ENCODE results near the gene RBM14.
"Not testable (repeated sequence)": the region's sequence is repeated elsewhere in the genome, so short reads cannot be mapped to it uniquely, and the experiment has no call there.

RBM14 gene

GRCh38 chr11:66579017-66579606 is 37.3 kb upstream of the RBM14 start:
- no peak overlapping the region for H3K27ac ChIP-seq (ENCODE audit: low read depth, low read length)
- no peaks in the 10 kb centered on the region for H3K27me3 ChIP-seq (ENCODE audit: control insufficient read depth, low read length)
- H3K4me2 ChIP-seq (ENCODE audit: low read length): 0 out of 2 replicates have a peak overlapping the region, but pooled peaks have one; percentile 24
- H3F3A ChIP-seq (ENCODE audit: control insufficient read depth, insufficient read depth): no peaks in the 10 kb centered on the region
- no peaks in the 10 kb centered on the region for H3K9me2 ChIP-seq (replicated peaks; ENCODE audit: control insufficient read depth, low read length)
- no peaks in the 10 kb centered on the region for H3K36me3 ChIP-seq (ENCODE audit: control insufficient read depth, low read length)
- H4K20me1 ChIP-seq (ENCODE audit: control insufficient read depth, insufficient read depth, low read depth, low read length): no peaks in the 10 kb centered on the region
- no peak overlapping the region for H3K4me3 ChIP-seq (ENCODE audit: low read length)
- H3K79me2 ChIP-seq (ENCODE audit: control insufficient read depth, low read length): no peaks in the 10 kb centered on the region
- H3K4me1 ChIP-seq (ENCODE audit: control insufficient read depth, low read length): peaks cover 3% of the 10 kb centered on the region; the same call in 1 of the 2 replicates
- H3K9me3 ChIP-seq (ENCODE audit: control insufficient read depth, insufficient read depth, low read length): peaks cover 9% of the 10 kb centered on the region; the same call in 1 of the 2 replicates
- TF ChIP-seq CTCF (IDR thresholded peaks at IDR 0.05; ENCODE audit: low read depth, low read length, poor library complexity, severe bottlenecking) (peak; percentile 89), EZH2phosphoT487 (IDR thresholded peaks at IDR 0.05; ENCODE audit: borderline replicate concordance, low read length) (no peak)

DNA sequence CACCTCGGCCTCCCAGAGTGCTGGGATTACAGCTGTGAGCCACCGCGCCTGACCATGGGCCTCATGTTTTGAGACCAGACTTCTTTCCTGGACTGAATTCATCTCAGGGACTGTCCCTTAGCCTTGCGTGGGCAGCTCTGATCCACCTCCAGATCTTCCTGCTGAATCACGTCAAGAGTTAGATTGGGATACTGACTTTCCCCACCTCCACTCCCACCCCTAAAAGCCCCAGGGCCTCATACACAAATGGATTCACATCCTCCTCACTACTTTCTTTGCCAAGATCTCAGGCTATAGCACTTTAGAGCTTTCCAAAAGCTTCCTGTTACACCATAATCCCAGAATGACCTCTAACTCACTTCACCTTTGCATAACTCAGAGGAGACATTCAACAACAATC is 35.6 kb upstream of the RBM14 start:
- Histone ChIP-seq H3K4me3 (ENCODE audit: low read length) (no peak overlapping the region), H3K4me2 (ENCODE audit: low read length) (no peak overlapping the region), H3K79me2 (ENCODE audit: control insufficient read depth, low read length) (no peaks in the 10 kb centered on the region), H3F3A (ENCODE audit: control insufficient read depth, insufficient read depth) (no peaks in the 10 kb centered on the region), H3K4me1 (ENCODE audit: control insufficient read depth, low read length) (peaks cover 3% of the 10 kb centered on the region; the same call in 1 of the 2 replicates), H3K36me3 (ENCODE audit: control insufficient read depth, low read length) (no peaks in the 10 kb centered on the region), H3K27ac (ENCODE audit: low read depth, low read length) (no peak overlapping the region), H4K20me1 (ENCODE audit: control insufficient read depth, insufficient read depth, low read depth, low read length) (no peaks in the 10 kb centered on the region), H3K9me3 (ENCODE audit: control insufficient read depth, insufficient read depth, low read length) (peaks cover 9% of the 10 kb centered on the region; the same call in 1 of the 2 replicates), H3K9me2 (replicated peaks; ENCODE audit: control insufficient read depth, low read length) (no peaks in the 10 kb centered on the region), H3K27me3 (ENCODE audit: control insufficient read depth, low read length) (0 out of 2 replicates have a peak, but pooled peaks cover 3% of the 10 kb centered on the region)
- TF ChIP-seq EZH2phosphoT487 (IDR thresholded peaks at IDR 0.05; ENCODE audit: borderline replicate concordance, low read length): no peak
- no peak for TF ChIP-seq CTCF (IDR thresholded peaks at IDR 0.05; ENCODE audit: low read depth, low read length, poor library complexity, severe bottlenecking)

DNA sequence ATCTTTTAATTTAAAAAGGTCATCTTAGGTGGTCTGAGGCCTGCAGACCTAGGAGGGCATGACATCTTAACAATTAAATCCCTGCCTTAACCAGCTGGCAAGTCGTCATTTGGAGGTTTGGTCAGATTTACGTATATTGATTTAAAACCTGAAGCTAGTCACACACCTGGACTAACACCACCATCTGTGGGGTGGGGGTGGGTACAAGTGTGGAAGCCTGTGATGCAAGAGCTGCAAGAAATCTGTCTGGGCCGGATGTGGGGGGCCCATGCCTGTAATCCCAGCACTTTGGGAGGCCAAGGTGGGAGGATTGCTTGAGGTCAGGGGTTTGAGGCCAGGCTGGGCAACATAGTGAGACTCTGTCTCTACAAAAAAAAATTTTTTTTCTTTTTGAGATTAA is 35.2 kb upstream of the RBM14 start:
- Histone ChIP-seq H3K27me3 (ENCODE audit: control insufficient read depth, low read length) (0 out of 2 replicates have a peak, but pooled peaks cover 5% of the 10 kb centered on the region), H3K27ac (ENCODE audit: low read depth, low read length) (no peak overlapping the region), H3K9me3 (ENCODE audit: control insufficient read depth, insufficient read depth, low read length) (peaks cover 9% of the 10 kb centered on the region; the same call in 1 of the 2 replicates), H3F3A (ENCODE audit: control insufficient read depth, insufficient read depth) (no peaks in the 10 kb centered on the region), H4K20me1 (ENCODE audit: control insufficient read depth, insufficient read depth, low read depth, low read length) (no peaks in the 10 kb centered on the region), H3K4me2 (ENCODE audit: low read length) (no peak overlapping the region), H3K9me2 (replicated peaks; ENCODE audit: control insufficient read depth, low read length) (no peaks in the 10 kb centered on the region), H3K79me2 (ENCODE audit: control insufficient read depth, low read length) (no peaks in the 10 kb centered on the region), H3K4me1 (ENCODE audit: control insufficient read depth, low read length) (peaks cover 3% of the 10 kb centered on the region; the same call in 1 of the 2 replicates), H3K4me3 (ENCODE audit: low read length) (no peak overlapping the region), H3K36me3 (ENCODE audit: control insufficient read depth, low read length) (no peaks in the 10 kb centered on the region)
- TF ChIP-seq EZH2phosphoT487 (IDR thresholded peaks at IDR 0.05; ENCODE audit: borderline replicate concordance, low read length): no peak
- no peak for TF ChIP-seq CTCF (IDR thresholded peaks at IDR 0.05; ENCODE audit: low read depth, low read length, poor library complexity, severe bottlenecking)

GRCh38 chr11:66582565-66583147 is 33.8 kb upstream of the RBM14 start:
- H3K27ac ChIP-seq (ENCODE audit: low read depth, low read length); H3K4me2 ChIP-seq (ENCODE audit: low read length); H3K27me3 ChIP-seq (ENCODE audit: control insufficient read depth, low read length); H3K9me2 ChIP-seq (replicated peaks; ENCODE audit: control insufficient read depth, low read length); H3K9me3 ChIP-seq (ENCODE audit: control insufficient read depth, insufficient read depth, low read length); H3K79me2 ChIP-seq (ENCODE audit: control insufficient read depth, low read length); H3F3A ChIP-seq (ENCODE audit: control insufficient read depth, insufficient read depth); H4K20me1 ChIP-seq (ENCODE audit: control insufficient read depth, insufficient read depth, low read depth, low read length); H3K36me3 ChIP-seq (ENCODE audit: control insufficient read depth, low read length); H3K4me1 ChIP-seq (ENCODE audit: control insufficient read depth, low read length); H3K4me3 ChIP-seq (ENCODE audit: low read length): not testable (repeated sequence)

- H3K9me3 ChIP-seq (ENCODE audit: control insufficient read depth, insufficient read depth, low read length); H3K4me3 ChIP-seq (ENCODE audit: low read length); H4K20me1 ChIP-seq (ENCODE audit: control insufficient read depth, insufficient read depth, low read depth, low read length); H3K4me1 ChIP-seq (ENCODE audit: control insufficient read depth, low read length); H3K79me2 ChIP-seq (ENCODE audit: control insufficient read depth, low read length); H3F3A ChIP-seq (ENCODE audit: control insufficient read depth, insufficient read depth); H3K27me3 ChIP-seq (ENCODE audit: control insufficient read depth, low read length); H3K36me3 ChIP-seq (ENCODE audit: control insufficient read depth, low read length); H3K9me2 ChIP-seq (replicated peaks; ENCODE audit: control insufficient read depth, low read length); H3K27ac ChIP-seq (ENCODE audit: low read depth, low read length); H3K4me2 ChIP-seq (ENCODE audit: low read length): not testable (repeated sequence)
Observed at GRCh38 chr11:66585447-66585846, 31.0 kb upstream of the RBM14 start.

Data from DOHH2 (cell line).